GM21447 (cell line): ENCODE results near the gene PSPH.

Experiments used
- ATAC-seq: cut with Tn5 transposase; IDR thresholded peaks from one replicate; pipeline ENCODE4 v1.9.1; 2021; ENCODE audit not compliant: unreplicated experiment

Gene PSPH

DNA sequence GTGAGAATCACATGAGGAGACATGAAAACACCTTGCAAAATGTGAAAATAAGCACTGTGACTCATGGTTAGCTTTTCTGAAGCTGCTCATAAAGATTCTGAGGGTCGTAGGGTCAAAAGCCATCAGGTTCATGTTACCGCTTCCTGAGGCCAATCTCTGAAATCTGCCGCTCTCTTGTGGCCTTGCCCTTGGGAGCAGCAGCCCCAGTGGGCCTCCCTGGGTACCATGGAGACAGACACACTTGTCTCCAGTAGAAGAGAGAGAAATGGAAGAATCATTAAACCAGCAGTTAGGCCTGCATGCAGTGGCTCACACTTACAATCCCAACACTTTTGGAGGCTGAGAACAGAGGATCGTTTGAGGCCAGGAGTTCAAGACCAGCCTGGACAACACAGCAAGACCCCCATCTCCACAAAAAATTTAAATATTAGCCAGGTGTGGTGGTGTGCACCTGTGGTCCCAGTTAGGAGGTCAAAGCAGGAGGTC, 44.0 kb downstream of the PSPH start:
- ATAC-seq: no peak

GRCh38 chr7:56003749-56004148, 47.5 kb downstream of the PSPH start:
- no peak for ATAC-seq

- no peak for ATAC-seq
Observed at GRCh38 chr7:55996856-55997500, 54.3 kb downstream of the PSPH start.

DNA sequence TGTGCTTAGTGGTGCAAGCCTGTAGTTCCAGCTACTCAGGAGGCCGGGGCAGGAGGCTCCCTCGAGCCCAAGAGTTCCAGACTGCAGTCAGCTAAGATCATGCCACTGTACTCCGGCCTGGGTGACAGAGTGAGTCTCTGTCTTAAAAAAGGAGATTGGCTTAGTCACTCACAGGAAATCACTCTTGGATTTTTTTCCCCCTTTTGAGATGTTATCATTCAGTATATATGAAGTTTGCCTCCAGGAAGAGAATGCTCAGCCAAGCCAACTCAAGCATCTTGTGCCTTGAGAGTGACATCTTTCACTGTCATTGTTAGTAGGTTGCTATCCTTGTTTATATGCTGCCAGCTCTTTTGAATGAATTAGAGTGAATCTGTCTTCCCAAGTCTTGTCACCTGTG, 58.9 kb downstream of the PSPH start:
- ATAC-seq: no peak

DNA sequence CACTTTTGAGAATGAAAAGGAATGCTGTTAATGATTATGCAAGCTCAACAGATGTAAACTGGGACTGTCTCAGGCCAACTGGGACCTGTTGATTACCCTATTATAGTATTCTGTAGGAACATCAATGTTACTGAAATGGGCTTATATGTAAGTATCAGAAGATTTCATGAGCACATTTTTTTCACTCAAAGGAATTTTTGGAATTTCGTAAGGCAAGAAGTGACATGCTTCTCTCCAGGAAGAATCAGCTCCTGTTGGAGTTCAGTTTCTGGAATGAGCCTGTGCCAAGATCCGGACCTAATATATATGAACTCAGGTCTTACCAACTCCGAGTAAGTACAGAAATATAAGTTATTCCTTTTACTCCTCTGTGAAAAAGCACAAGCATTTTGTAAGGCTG, 67.7 kb downstream of the PSPH start:
- no peak for ATAC-seq

- ATAC-seq: no peak
Observed at GRCh38 chr7:55980266-55980665, 71.0 kb downstream of the PSPH start.

DNA sequence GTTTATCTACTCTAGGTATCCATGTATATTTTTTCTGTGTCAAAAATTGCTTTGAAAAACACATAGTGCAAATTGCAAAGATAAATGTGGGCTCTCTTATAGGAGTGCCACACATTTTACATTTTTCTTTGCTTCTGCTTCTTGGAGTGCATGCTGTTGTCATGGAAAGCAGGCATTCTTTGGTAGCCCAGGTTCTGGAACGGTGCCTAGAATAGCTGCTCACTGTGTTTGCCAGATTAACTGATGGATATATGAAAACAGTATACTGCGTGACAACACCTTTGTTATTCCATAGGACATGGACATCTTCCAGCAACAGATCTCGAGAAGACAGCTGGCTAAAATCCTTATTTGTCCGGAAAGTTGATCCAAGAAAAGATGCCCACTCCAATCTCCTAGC, 73.4 kb downstream of the PSPH start:
- no peak for ATAC-seq

DNA sequence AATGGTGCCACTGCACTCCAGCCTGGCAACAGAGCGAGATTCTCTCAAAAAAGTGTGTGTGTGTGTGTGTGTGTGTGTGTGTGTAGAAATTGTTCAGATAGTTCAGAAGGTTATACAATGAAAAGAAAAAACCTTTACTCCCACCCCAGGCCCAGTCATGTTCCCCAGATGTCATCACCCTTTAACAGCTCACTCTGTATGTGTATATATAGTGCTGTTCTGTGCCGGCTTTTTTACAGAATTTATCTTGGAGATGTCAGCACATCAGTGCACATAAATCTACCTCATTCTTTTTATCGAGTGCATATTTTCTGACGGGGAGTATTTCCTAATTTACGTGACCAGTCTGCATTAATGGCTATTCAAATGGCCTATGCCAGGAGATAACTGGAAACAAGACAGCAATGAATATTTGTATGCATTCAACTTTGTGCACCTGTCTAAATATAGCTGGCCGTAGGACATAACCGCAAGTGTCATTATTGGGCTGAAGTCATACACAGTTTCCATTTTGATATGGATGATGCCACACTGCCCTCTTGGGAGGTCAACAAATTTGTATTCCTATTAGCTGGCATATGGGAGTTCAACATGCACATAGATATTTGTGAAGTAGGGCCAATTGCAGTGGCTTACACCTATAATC, 75.1 kb downstream of the PSPH start:
- no peak for ATAC-seq

DNA sequence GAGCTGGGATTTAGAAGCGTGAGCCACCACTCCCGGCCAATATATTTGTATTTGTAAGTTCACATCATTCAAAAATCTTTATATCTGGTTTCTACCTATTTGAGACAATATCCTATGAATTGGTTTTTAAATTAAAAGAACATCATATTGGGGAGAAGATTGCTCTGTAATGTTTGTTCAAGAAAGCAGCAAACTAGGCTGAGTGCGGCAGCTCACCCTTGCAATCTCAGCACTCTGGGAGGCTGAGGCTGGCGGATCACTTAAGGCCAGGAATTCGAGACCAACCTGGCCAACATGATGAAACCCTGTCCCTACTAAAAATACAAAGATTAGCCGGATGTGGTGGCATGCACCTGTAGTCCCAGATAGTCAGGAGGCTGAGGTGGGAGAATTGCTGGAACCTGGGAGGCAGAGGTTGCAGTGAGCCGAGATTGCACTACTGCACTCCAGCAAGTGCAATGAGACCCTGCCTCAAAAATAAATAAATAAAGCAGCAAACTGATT, 77.4 kb downstream of the PSPH start:
- ATAC-seq: no peak

DNA sequence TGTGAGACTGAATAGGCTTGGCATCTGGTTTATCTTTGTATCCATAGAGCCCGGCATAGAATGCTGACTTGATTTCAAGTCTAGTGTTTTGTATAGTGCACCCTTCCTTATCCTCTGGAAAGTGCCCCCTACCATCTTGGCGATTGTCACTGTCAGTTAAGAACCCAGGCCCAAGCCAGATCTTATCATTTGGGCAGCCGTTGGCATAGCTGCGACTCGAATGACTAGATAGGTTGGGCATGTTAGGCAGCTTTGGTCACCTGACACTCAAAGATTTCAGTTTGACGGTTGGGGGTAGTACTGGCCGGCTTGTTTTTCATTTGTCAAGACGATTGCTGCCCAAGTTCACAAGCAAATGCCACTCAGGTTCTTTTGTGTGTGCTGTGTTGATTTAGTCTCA, 80.3 kb downstream of the PSPH start:
- no peak for ATAC-seq

DNA sequence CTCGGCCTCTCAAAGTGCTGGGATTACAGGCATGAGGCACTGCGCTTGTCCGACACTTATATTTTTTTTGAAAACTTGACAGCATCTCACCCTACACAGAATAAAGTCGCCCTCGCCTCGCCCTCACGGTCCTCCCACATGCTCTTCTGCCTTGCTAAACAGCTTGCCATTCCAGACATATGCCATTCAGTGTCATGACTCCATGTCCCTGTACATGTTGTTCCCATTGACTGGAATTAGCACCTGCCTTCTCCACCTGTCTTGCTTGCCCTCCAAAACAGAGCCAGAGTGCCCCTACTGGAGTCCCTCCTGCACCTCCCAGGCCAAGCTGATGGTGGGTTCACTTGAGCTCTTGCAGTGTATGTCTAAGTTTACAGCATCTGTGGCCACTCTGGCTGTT, 80.7 kb downstream of the PSPH start:
- ATAC-seq: no peak

DNA sequence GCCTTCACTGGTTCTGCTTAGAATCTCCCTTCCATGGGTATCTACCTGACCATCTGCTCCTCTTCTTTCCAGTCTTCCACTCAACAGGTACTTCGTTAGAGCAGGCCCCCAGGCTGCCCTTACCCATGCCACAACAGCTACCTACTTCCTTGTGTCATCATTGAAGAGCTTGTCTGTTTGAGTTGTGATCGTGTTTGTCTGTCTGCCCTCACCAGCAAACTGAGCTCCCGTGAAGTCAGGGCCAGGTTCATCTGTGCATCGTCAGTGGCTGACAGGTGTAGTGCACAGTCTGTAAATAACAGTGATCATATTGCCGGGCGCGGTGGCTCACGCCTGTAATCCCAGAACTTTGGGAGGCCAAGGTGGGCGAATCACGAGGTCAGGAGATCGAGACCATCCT, 81.9 kb downstream of the PSPH start:
- no peak for ATAC-seq

GRCh38 chr7:55966851-55967250, 84.4 kb downstream of the PSPH start:
- ATAC-seq: no peak

DNA sequence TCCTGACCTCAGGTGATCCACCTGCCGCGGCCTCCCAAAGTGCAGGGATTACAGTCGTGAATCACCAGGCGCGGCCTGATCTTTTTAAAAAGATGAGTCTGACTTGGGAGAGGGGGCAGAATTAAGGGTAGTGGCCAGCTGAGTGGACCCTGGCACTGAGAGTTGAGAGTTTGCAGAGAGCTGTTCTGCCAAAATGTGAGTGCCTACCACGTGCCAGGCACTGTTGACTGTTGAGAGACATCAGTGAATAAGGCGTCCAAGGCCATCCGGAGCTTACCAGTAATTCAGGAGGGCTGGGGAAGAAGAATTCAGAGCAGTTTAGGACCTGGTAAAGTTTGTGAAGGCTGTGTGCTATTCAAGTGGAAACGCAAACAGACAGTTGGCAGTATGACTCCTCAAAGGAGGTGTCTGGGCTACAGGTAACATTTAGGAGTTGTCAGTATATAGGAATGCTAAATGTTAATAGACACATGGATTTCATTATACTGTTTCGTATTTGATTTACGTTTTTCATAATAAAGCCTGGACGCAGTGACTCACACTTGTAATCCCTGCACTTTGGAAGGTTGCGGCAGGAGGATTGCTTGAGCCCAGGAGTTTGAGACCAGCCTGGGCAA, 85.3 kb downstream of the PSPH start:
- no peak for ATAC-seq

GRCh38 chr7:55965100-55965470, 86.2 kb downstream of the PSPH start:
- ATAC-seq: no peak

GRCh38 chr7:55964261-55965099, 86.8 kb downstream of the PSPH start, which contains the start of gene NIPSNAP2:
NIPSNAP2 (plus strand) TSS chr7:55964585; CDS start chr7:55964610, 25 bp downstream.
- ATAC-seq: peak; percentile 67

- ATAC-seq: no peak
Observed at GRCh38 chr7:55963584-55964168, 87.6 kb downstream of the PSPH start.

GRCh38 chr7:55962014-55962413, 89.2 kb downstream of the PSPH start:
- no peak for ATAC-seq
